T-helper 22 cell (primary cell): ENCODE data around the gene CHRNB1.
A peak's percentile ranks its signal among the peaks of the same experiment; 100 is the strongest.

ENCODE experiments used
- DNase-seq: peaks from one replicate; pipeline ENCODE4 v3.0.0-alpha.2; 2020; ENCODE audit warnings: low read depth

Gene CHRNB1

DNA sequence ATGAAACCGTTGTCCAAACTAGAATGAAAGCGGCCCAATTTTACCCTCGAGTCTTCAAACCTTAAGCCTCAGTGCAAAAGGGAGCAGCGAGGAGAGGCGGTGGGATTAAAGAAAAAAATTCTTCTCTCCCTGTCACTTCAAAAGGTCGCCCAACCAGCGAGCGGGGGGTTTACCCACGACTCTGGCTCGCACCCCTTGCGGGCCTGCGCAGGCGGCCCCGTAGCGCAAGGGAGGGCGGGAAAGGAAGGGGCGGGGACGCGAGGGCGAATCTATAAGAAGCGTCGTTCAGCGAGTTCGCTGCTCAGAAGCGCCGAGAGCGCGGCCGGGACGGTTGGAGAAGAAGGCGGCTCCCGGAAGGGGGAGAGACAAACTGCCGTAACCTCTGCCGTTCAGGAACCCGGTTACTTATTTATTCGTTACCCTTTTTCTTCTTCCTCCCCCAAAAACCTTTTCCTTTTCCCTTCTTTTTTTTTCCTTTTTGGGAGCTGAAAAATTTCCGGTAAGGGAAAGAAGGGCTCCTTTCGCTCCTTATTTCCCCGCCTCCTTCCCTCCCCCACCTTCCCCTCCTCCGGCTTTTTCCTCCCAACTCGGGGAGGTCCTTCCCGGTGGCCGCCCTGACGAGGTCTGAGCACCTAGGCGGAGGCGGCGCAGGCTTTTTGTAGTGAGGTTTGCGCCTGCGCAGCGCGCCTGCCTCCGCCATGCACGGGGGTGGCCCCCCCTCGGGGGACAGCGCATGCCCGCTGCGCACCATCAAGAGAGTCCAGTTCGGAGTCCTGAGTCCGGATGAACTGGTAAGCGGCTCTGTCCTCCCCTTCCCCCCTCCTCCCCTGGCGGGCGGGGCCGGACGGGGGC is 39.4 kb downstream of the CHRNB1 start, which contains the start of gene POLR2A:
Gene POLR2A (plus strand): TSS at position 300 of the 852 bp plus-strand sequence.
- peak; percentile 93 for DNase-seq

DNA sequence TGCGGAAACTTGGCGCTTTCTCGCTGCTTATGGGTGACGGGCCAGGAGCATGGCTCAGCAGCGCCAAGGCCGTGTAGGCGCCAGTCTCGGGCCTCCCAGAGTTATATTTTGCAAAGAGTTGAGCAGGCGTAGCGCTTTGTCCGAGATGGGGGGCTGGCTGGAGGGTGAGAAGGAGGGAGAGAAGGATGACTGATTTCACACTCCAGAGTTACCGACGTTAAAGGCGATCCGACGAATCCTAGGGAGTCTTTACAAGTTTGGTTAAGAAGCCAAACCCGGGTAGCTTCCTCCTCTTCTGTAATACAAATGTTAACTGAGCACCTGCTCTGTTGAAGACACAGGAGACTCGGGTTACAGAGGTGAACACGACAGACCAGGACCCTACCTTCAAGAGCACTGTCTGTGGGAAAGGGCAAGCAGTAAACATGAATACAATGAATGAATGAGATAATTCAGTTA is 40.1 kb downstream of the CHRNB1 start:
- no peak for DNase-seq

DNA sequence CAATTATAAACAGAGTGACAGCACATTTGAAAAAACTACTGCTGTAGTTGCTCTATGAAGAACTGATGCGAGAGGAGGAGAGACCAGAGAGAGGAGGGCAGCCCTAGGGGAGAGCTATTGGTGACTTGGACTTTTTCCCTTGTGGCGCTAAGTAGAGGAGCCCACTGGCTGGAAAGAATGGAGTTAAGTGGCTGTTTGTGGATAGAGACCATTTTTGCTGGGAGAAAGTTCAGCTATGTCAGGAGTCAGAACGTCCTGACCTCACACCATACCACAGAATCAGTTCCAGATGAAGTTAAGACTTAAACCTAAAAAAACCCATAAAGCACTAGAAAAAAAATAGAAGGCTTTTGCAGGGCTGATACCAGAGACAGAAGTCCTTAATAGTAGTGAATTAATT is 41.3 kb downstream of the CHRNB1 start:
- no peak for DNase-seq

DNA sequence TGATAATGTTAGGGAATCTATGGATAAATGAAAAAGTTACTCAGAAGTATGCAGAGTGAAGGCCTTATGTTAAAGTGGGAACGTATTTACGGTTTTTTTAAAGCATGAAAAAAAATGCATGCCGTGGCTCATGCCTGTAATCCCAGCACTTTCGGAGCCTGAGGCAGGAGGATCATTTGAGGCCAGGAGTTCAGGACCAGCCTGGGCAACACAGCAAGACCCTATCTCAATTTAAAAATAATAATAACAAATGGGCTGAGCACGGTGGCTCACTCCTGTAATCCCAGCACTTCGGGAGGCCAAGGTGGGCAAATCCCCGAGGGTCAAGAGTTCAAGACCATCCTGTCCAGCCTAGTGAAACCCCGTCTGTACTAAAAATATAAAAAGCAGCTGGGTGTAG is 45.3 kb downstream of the CHRNB1 start:
- DNase-seq: no peak

DNA sequence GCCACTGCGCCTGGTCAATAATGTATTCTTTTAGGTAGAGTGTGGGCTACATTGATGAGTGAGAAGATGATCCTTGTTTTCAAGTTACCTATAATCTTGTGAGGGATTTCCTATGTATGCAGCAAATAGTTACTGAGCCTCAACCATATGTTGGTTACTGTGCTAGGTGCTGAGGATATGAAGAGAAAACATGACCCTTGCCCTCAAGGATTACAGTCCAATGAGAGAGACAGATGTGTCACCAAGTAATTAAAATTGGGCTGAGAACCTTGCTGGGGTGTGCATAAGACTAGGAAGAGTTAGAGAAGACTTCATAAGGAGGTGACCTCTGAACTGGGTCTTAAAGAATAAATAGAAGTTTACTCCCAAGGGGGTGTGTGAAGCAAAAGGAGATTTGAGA is 46.7 kb downstream of the CHRNB1 start:
- no peak for DNase-seq

DNA sequence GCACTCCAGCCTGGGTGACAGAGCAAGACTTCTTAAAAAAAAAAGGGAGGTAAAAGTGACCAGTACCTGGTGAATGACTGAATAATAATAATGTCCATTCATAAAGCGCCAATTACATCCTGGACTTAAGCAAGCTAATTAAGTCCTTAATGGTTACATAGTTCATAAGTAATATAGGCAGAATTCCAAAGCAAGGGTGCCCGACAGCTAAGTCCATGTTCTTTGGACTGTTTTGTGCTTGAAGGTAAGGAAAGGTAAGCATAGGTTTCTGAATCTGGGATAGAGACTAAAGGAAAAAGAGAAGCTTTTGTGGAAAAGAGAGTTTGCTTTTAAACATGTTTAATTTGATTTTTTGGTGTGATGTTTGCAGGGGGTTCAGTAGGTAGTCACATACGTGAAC is 49.1 kb downstream of the CHRNB1 start:
- no peak for DNase-seq

DNA sequence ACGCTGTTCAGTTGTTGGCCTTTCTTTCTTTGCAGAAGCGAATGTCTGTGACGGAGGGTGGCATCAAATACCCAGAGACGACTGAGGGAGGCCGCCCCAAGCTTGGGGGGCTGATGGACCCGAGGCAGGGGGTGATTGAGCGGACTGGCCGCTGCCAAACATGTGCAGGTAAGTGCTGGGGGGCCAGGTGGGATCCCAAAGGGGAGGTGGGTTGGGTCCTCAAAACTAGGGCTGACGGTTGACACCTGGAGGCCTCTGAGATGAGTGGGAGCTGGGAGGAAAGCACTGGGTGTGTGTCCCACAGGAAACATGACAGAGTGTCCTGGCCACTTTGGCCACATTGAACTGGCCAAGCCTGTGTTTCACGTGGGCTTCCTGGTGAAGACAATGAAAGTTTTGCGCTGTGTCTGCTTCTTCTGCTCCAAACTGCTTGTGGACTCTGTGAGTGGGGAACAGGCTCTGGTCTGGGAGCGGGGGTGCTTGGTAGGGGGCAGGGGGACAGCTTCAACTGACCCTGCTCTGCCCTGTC is 51.1 kb downstream of the CHRNB1 start:
- no peak for DNase-seq

DNA sequence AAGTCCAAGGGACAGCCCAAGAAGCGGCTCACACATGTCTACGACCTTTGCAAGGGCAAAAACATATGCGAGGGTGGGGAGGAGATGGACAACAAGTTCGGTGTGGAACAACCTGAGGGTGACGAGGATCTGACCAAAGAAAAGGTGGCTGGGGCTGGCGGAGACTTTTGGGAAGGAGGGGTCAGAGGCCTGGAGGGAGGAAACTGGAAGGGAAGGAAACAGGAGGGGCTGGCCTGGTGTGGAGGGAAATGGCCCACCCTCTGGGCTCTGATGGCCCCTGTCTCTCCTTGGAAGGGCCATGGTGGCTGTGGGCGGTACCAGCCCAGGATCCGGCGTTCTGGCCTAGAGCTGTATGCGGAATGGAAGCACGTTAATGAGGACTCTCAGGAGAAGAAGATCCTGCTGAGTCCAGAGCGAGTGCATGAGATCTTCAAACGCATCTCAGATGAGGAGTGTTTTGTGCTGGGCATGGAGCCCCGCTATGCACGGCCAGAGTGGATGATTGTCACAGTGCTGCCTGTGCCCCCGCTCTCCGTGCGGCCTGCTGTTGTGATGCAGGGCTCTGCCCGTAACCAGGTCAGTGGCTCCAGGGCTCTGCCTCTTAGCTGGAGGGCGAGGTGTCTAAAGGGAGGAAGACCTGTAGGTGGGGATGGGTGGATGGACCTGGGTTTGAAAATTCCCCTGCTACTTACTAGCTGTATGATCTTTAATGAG is 51.8 kb downstream of the CHRNB1 start:
- no peak for DNase-seq

DNA sequence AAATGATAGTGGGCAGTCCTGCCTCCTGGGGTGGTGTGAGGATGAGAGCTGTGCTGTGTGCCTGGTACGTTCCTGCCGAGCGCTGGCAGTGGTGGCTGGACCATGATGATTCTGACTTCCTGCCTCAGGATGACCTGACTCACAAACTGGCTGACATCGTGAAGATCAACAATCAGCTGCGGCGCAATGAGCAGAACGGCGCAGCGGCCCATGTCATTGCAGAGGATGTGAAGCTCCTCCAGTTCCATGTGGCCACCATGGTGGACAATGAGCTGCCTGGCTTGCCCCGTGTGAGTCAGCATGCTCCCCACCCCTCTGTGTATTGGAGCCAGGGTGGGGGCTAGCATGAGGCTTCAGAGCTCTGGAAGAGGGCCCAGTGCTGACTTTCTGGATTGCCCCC is 52.4 kb downstream of the CHRNB1 start:
- no peak for DNase-seq

DNA sequence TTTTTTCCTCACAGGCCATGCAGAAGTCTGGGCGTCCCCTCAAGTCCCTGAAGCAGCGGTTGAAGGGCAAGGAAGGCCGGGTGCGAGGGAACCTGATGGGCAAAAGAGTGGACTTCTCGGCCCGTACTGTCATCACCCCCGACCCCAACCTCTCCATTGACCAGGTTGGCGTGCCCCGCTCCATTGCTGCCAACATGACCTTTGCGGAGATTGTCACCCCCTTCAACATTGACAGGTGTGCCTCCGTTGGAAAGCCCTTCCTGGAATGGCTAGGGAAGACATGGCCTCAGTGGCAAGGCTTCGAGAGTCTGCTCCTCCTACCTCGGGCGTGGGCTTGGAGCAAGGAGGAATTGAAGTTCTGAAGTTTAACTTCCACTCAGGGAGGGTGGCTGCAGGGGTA is 52.8 kb downstream of the CHRNB1 start:
- DNase-seq: no peak

DNA sequence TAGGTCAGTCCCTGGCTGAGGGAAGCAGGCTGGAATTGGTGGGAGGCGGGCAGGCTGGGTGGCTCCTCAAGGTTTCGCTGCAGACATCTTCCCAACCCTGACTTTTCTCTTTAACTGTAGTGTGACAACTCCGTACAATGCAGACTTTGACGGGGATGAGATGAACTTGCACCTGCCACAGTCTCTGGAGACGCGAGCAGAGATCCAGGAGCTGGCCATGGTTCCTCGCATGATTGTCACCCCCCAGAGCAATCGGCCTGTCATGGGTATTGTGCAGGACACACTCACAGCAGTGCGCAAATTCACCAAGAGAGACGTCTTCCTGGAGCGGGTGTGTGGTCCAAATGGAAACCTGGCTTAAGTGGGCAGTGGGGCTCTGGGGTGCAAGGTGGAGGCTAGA is 54.3 kb downstream of the CHRNB1 start:
- no peak for DNase-seq

DNA sequence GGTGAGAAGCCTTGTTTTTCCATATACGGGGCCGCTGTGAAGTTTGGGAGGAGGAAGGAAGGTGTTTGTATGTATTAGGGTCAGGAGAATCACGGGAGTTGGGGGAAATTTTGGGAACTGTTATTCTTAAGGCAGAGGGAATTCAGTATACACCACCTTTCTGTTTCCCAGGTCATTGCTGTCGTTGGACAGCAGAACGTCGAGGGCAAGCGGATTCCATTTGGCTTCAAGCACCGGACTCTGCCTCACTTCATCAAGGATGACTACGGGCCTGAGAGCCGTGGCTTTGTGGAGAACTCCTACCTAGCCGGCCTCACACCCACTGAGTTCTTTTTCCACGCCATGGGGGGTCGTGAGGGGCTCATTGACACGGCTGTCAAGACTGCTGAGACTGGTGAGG is 56.9 kb downstream of the CHRNB1 start:
- DNase-seq: no peak

DNA sequence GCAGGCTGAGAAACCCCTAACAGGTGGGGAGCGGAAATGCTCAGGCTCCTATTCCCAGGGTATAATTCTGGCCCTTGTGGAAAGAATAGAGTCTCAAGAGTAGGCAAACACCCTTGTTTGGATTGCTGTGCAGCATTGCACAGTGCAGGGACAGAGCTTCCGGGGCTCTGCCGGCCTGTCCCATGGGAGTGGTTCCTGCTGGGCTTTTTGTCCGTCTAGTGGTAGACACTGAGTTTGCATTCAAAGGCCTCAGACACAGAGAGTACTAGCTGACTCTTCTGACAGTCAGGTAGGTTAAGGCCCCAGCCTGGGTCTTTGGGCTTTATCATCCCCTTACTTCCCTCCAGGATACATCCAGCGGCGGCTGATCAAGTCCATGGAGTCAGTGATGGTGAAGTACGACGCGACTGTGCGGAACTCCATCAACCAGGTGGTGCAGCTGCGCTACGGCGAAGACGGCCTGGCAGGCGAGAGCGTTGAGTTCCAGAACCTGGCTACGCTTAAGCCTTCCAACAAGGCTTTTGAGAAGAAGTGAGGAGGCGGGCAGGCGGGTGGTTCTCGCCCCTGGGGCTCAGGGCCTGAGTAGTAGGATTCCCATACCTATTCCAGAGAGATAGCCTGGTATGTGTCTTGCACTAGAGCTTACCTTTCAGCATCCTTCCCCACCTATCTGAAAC is 57.4 kb downstream of the CHRNB1 start:
- no peak for DNase-seq

DNA sequence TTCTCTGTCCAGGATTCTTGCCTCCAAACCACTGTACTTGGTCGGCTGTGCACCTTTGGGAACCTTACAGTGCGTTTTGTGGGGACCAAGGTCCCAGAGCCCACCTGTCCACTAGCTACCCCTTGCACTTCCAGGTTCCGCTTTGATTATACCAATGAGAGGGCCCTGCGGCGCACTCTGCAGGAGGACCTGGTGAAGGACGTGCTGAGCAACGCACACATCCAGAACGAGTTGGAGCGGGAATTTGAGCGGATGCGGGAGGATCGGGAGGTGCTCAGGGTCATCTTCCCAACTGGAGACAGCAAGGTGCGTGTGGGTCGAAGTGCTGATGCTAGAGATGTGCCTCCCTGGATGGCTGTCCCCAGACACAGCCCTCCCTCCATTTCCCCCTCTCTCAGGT is 58.1 kb downstream of the CHRNB1 start:
- no peak for DNase-seq

DNA sequence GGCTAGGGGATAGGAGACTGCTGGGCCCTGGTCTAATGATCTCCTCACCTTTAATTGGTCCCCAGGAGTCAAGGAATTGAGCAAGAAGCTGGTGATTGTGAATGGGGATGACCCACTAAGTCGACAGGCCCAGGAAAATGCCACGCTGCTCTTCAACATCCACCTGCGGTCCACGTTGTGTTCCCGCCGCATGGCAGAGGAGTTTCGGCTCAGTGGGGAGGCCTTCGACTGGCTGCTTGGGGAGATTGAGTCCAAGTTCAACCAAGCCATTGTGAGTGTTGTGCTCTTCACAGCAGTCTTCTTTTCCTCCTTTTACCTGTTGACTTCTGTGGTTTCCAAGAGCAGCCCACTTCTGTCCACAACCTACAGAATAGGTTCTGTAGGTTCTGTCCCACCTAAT is 58.7 kb downstream of the CHRNB1 start:
- DNase-seq: no peak
